Measurements from ENCODE around the gene KCNIP3.
"Not testable (repeated sequence)": the region's sequence is repeated elsewhere in the genome, so short reads cannot be mapped to it uniquely, and the experiment has no call there.

The KCNIP3 gene

DNA sequence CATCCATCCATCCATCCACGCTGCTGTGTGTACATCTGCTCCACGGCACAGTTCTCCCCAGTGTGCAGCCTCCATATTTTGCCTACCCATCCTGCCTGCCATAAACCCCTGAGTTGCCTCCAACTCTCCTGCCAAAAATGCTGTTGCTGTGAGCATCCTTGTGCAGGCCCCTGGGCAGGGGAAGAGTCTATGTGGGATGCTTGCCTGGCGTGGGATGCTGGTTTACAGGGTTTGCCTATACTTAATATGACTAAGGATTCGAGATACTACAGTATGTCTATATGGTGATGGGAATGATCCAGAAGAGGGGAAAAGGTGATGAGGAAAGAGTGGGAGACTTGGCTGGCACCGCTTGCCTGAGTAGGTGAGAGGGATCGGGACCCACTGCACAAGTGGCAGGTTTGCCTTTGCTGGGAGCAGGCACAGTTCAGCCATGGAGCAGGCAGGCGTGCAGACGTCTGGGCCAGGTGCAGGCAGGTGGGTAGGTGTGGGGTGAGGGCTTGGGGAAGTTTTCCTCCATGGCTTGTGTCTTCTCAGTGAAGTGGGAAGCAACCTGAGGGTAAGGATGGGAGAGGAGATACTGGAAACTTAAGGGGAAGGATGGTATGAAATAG is 75.2 kb downstream of the KCNIP3 start:
- no peak for DNase-seq

DNA sequence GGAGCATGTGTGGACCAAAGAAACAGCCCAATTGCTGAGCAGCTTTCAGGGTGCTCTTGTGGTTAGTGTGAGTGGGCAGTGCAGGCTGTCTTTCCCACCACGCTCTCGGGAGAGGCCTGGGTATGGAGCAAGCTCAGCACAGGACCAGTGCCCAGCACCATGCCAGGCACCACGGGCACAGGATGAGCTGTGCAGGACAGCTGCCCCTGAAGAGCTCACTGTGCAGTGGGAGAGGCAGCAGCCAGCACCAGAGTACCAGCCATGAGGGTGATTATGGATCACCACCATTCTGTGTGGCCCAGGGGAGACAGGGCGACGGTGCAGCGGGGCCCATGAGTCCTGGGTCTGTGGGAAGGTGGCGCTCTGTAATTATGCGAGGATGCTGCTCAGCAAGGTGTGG is 75.7 kb downstream of the KCNIP3 start:
- no peak for DNase-seq

DNA sequence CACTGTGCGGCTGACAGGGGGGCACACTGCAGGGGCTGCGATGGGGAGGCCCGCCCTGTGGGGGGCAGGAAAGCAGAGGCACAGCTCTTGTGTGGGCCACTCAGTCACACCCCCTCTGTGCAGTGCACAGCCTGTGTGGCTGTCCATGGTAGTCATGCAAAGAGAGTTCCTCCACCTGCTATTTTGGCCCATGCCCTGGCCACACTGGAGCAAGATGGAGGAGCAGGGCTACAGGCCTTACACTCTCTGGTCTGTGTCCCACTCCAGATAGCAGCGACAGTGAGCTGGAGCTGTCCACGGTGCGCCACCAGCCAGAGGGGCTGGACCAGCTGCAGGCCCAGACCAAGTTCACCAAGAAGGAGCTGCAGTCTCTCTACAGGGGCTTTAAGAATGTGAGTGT is 76.9 kb downstream of the KCNIP3 start:
- no peak for DNase-seq

DNA sequence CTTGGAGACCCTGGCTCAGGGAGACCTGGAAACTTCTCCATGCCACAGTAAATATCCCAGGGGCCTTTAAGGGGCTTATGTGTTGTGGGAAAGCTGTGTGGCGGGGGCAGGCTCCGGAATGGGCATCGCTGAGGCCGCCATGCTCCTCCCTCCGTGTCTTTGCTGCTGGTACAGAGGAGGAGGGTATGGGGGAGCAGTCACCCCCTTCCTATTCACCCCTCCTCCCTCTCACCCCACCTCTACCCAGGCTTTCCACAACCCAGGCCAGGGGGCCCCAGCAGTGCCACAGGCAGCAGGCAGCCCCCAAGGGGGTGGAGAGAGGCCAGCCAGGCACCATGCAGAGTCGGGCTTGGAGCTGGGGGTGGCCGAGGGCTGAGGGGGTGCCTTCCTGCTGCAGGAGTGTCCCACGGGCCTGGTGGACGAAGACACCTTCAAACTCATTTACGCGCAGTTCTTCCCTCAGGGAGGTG is 77.3 kb downstream of the KCNIP3 start:
- no peak for DNase-seq

DNA sequence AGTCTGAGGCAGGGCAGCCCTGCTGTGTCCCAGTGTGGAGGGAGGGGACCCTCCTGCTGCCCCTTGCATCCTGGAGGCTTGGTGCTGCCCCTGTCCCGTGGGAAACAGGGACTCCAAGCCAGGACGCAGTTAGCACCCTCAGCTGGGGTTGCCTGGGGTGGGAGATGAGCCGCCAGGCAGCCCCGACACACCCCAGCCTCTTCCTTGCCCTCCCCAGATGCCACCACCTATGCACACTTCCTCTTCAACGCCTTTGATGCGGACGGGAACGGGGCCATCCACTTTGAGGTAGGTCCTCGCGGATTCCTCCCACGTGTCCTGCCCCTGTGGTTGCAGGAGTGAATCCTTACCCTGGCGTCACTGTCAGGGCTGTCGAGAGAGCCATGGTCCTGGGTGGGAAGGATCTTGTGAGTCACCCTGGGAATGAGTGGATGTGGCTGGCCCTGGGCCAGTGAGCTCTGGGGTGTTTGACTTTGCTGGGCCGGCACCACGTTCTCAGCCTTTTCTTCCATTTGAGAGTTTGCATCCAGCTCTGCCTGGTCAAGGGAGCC is 77.8 kb downstream of the KCNIP3 start:
- DNase-seq: no peak

DNA sequence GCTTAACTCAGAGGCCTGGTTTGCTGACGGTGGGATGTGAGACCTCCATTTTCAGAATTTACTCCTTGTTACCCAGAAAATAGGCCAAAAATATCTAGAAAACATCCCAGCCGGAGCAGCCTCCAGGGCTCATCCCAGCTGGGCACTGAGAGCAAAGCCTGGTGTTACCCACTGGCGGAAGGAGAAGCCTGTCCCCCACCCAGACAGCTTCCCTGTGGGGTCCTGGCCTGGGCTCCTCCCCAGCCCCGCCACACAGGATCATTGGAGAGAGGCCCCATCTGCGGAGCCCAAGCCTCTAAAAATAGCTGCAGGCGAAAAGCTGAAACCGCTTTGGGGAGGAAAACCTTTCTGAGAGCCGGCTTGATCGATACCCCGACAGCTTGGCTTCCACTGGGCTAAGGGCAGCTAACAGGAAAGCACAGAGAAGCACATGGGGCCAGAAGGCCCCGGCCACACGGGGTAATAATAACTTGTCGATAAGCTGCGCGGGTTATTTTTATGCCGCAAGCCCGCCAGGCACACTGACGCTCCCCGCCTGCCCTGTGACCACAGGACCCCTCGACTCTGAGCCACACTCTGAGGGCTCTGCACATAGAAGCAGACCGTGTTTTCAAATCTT is 78.5 kb downstream of the KCNIP3 start:
- no peak for DNase-seq

DNA sequence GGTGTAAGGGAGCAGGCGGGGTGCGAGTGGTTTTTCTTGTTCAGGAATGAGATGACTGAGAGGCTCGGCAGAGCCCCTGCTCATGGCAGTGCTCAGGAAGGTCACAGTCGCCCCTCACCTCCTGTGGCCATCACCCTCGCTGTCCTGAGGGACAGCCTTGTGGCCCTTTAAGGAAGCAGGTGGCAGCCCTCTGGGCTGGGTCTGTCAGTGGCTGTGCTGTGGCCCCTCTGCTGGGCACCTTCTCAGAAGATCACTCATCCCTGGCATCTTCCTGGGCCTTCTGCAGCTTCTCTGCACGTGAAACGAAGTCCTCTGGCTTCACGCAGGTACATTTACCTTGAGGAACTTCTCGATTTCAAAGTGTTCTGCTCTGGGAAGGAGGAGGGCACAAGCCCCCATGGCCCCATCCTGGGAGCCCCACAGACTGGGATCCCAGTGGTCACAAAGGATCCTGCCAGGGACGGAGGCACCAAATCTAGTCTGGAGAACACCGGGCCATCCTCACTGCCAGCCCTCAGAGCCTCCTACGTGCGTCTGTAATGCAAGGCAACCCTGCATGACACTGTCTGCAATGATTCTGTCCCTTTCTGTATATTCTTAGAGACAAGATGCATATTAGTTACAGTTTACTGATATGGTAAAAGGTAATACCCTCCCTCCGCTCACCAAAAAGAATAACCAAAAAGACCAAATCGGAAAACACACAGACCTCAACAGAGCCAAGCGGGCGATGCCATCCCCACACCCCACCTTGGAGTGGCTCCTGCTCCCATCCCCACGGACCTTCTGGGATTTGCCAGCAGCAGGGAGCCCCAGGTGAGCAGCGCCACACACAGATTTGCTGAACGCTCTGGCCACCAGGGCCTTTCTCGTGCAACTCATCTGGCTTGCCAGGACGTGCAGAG is 79.4 kb downstream of the KCNIP3 start:
- no peak for DNase-seq

DNA sequence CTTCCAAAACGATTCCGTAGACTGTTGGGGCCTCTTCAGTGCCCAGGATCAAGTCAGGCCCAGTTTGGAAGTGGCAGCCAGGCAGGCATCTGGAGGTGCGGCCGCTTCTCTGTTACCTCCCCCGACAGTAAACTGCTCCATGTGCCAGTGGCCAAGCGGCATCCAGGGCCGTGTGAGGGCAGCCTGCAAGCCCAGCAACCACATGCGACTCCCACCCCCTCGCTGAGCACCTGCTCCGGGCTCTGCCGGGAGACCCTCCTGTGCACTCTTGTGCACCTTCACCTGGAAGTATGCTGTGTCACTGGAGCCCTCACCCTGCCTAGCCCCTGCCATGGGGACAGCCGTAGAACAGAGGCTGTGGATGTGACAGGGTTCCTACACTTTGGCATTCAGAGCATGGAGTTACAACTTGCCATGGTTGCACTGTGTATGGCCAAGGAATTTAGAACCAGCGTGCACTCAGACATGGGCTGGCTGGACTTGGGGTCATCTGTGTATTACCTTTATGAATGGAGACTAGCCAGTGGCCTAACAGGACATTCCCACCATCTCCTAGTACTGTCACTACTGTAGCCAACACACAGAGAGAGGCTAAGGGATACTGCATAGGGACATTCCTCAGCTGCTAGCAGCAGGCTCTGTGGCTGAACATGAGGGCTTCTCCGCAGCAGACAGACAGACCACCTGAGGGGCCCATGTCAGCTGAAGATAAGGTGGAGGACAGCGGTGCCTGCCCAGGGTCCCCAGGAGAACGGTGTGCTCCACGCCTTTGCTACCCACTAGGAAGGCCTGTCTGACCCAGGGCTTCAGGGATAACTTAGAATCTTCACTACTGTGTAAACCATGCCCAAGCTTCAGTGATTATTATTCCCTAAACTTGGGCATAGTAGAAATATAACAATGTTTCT is 80.3 kb downstream of the KCNIP3 start:
- no peak for DNase-seq

DNA sequence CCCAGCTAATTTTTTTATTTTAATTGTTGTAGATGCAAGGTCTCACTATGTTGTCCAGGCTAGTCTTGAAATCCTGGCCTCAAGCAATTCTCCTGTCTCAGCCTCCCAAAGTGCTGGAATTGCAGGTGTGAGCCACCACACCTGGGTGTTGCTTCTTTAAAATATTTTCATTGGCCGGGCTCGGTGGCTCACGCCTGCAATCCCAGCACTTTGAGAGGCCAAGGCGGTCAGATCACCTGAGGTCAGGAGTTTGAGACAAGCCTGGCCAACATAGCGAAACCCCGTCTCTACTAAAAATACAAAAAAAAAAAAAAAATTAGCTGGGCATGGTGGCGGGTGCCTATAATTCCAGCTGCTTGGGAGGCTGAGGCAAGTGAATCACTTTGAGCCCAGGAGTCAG is 81.1 kb downstream of the KCNIP3 start:
- DNase-seq: not testable (repeated sequence)

DNA sequence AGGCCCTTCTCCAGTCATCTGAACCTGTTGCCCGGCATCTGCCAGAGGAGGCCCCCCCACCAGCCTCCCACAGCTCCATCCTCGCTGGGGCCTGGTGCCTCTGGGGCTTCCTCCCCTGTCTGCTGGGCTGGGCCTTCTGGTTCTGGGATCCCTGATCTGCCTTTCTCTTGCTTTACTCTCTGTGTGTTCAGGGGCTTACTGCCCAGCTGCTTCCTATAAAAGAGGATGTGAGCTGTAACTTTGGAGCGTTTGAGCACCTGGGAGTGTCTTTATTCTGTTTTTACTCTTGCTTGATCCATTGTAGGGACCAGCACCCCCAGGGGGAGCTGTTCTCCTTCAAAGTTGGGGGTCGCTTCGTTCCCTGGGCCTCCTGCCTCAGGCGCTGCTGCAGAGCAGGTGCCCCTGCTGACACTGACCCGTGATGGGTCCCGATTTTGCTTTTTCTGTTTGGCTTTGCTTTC is 82.3 kb downstream of the KCNIP3 start:
- no peak for DNase-seq

DNA sequence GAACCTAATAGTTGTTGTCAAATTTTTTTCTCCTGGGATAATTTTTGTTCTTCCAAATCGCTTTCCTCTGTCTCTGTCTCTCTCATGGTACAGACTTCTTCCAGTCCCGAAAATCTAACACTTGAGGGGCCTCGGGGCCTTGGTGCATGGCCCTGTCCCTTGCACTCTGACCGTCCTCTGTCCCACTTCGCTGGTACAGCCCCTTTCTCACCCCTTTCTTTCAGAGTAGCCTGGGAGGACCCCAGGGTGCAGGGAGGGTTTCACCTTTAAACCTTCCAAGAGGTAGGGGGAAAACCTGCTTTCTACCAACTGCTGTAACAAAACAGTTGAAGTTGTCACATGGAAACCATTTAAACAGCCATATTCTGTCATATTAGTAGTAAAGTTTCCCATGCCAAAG is 83.1 kb downstream of the KCNIP3 start:
- no peak for DNase-seq

DNA sequence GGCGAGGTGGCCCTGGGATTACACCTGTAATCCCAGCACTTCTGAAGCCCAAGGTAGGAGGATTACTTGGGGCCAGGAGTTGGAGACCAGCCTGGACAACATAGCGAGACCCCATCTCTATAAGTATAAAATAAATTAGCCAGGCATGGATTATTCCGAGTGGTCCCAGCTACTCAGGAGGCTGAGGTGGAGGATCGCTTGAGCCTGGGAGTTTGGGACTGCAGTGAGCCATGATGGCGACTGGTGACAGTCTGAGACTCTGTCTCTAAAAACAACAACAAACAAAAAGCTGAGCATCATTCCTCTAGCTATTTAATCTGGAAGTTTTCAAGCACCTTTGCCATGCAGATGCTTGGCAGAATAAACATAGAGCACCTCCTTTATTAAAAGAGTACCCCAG is 83.6 kb downstream of the KCNIP3 start:
- DNase-seq: no peak

DNA sequence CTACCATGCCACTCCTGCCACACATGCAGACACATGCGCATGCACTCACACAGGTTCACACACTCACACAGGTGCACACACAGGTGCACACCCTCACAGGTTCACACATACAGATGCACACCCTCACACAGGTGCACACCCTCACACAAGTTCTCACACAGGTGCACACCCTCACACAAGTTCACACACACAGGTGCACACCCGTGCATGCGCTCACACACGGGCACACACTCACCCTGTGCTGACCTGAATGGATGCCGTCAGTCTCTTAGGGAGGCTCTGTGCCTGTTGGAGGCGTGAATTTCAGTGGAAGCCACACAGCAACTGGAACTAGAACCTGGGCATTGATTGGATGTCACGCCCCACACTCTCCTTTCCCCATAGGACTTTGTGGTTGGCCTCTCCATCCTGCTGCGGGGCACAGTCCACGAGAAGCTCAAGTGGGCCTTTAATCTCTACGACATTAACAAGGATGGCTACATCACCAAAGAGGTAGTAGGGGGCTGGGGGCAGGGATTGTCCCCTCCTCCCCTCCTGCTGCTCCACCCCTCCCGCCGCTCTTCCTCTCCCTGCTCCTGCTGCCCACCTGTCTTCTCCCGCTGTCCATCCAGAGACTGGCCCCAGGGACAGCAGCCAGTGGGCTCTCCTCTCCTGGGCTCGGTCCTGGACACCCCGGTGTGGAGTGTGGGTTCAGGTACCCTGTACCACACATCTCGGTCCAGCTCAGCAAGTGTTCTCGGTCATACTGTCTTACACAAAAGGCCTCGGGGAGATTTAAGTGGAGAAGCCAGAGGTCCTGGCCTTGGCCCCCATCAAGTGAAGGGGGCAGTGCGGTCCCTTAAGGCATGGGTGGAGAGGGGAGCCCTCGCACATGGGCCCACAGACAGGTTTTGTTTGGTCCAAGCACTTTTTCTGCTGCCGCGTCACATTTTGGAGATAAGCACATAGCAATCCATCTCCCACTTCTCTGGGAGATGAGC is 84.4 kb downstream of the KCNIP3 start:
- no peak for DNase-seq

DNA sequence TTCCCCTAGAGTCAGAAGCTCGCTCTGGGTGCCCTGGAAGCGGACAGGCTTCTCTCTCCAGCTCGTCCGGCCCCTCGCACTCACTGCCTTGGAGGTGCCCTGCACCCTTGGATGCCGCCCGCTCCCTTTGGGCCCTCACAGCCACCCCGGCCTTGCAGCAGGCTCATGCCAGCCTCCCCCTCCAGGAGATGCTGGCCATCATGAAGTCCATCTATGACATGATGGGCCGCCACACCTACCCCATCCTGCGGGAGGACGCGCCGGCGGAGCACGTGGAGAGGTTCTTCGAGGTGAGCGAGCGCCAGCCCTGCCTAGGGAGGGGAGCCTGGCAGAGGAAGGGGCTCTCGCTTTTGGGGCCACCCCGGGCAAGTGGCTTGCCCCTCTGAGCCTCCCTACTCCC is 85.0 kb downstream of the KCNIP3 start:
- no peak for DNase-seq

DNA sequence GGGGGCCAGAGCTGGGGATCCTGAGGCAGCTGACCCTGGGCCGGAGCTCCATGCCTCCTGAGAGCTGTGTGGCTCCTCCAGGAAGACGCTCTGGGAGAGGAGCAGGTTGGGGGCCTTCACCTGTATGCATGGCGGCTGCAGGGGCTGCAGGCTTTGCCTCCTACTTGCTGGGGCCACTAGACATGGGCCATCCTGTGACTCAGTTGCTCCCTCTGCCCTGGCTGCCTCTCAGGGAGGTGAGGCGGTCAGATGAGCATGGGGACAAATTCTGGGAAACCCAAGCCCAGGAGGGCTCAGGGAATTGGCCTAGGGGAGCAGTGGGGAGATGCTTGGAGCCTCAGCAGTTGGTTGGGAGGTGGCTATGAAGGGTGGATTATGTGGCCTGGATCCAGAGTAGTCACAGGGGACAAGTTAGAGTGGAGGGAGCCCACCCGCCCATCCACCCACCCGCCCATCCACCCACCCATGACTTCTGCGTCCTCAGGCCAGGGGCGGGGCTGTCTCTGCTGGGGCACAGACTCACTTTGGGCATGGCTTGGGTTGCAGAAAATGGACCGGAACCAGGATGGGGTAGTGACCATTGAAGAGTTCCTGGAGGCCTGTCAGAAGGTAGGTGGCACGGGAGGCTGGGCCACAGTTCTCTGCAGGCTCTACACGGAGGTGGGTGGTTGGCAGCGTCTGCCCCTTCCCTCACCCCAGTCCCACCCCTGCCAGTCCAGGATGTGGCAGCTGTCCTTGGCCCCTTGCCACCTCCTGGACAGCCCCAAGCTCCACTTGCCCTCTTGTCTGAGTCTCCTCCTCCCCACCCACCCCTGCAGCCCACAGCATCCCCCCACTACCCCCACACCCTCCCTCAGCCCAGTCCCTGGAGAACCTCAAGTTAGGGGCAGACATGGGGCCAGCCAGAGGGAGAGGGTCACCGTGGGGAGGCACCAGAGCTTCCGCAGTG is 85.8 kb downstream of the KCNIP3 start:
- no peak for DNase-seq

DNA sequence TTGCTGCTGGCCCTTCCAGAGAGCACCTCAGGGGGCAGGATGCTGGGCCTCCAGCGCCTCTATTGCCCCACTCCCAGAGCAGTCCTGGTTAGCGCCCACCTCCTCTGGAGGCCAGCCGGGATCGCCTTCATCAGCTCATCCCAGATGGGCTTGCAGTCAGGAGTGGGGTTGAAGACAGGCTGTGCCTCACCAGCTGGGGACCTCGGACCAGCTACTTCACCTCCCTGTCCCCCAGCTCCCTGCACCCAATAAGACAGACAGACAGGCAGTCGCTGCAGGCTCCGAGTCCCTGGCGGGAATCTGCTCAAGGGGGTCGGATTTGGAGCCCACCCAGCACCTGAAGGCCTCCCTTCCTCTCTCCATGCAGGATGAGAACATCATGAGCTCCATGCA is 86.5 kb downstream of the KCNIP3 start:
- no peak for DNase-seq

DNA sequence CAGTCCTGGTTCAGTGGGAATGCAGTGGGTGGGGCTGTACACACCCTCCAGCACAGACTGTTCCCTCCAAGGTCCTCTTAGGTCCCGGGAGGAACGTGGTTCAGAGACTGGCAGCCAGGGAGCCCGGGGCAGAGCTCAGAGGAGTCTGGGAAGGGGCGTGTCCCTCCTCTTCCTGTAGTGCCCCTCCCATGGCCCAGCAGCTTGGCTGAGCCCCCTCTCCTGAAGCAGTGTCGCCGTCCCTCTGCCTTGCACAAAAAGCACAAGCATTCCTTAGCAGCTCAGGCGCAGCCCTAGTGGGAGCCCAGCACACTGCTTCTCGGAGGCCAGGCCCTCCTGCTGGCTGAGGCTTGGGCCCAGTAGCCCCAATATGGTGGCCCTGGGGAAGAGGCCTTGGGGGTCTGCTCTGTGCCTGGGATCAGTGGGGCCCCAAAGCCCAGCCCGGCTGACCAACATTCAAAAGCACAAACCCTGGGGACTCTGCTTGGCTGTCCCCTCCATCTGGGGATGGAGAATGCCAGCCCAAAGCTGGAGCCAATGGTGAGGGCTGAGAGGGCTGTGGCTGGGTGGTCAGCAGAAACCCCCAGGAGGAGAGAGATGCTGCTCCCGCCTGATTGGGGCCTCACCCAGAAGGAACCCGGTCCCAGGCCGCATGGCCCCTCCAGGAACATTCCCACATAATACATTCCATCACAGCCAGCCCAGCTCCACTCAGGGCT is 87.9 kb downstream of the KCNIP3 start:
- DNase-seq: no peak

DNA sequence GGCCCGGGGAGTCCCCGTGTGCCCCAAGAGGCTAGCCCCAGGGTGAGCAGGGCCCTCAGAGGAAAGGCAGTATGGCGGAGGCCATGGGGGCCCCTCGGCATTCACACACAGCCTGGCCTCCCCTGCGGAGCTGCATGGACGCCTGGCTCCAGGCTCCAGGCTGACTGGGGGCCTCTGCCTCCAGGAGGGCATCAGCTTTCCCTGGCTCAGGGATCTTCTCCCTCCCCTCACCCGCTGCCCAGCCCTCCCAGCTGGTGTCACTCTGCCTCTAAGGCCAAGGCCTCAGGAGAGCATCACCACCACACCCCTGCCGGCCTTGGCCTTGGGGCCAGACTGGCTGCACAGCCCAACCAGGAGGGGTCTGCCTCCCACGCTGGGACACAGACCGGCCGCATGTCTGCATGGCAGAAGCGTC is 88.4 kb downstream of the KCNIP3 start:
- no peak for DNase-seq

DNA sequence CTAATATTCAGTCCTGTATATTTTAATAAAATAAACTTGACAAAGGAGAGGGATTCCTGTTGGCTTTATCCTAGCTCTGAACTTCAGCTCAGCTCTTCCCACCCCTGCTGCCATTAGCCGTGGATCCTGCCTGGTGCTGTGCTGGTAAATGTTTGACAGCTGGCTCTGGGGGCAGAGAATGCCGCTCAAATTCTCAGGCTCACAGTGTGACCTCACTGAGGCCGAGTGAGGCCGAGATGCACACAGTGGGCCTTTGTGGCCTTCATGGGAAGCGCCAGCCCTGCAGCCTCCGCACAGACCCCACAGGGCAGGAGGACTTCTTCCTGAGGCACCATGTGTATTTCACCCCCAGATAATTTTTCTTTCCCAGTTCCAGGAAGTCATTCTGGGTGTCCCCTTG is 88.9 kb downstream of the KCNIP3 start:
- no peak for DNase-seq

Data from C1 segment of cervical spinal cord (tissue), 14 donors.